Measurements from ENCODE around the gene ADAMTSL3. TPM values are rescaled to one million over a fixed set of nuclear protein-coding genes. Genes with fewer than 3 reads are reported as not detected.

ADAMTSL3 gene
- total and polyA plus RNA-seq, 7 donors = 0.60 to 40.7 (median 32.6) TPM; not detected in 1

- no peak for DNase-seq
- H3K4me3 ChIP-seq = no peak overlapping the region
- no peaks in the 10 kb centered on the region for H3K27me3 ChIP-seq
- no peaks in the 10 kb centered on the region for H3K36me3 ChIP-seq
- peaks cover 0 to 38% (median 19%) of the 10 kb centered on the region in 4 donors for H3K4me1 ChIP-seq
- no peaks in the 10 kb centered on the region for H3K9me3 ChIP-seq
- peak overlapping the region in 1 of 4 donors; percentile 2 for H3K27ac ChIP-seq
- TF ChIP-seq POLR2AphosphoS5 (IDR thresholded peaks at IDR 0.05) (no peak), EP300 (IDR thresholded peaks at IDR 0.05) (no peak), POLR2A (IDR thresholded peaks at IDR 0.05) (no peak)
- TF ChIP-seq, protein P1, sequence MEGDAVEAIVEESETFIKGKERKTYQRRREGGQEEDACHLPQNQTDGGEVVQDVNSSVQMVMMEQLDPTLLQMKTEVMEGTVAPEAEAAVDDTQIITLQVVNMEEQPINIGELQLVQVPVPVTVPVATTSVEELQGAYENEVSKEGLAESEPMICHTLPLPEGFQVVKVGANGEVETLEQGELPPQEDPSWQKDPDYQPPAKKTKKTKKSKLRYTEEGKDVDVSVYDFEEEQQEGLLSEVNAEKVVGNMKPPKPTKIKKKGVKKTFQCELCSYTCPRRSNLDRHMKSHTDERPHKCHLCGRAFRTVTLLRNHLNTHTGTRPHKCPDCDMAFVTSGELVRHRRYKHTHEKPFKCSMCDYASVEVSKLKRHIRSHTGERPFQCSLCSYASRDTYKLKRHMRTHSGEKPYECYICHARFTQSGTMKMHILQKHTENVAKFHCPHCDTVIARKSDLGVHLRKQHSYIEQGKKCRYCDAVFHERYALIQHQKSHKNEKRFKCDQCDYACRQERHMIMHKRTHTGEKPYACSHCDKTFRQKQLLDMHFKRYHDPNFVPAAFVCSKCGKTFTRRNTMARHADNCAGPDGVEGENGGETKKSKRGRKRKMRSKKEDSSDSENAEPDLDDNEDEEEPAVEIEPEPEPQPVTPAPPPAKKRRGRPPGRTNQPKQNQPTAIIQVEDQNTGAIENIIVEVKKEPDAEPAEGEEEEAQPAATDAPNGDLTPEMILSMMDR (IDR thresholded peaks at IDR 0.05) = no peak
- intact Hi-C loops (cut with DNase I) = no loop called here
- 59 to 82% methylated on average over 1 of the region's 1 CpG for WGBS, 2 donors
These were observed 212.8 kb downstream of the ADAMTSL3 start for GRCh38 chr15:83866692-83867091.

- Histone ChIP-seq H3K36me3 (no peaks in the 10 kb centered on the region), H3K4me1 (peaks cover 0 to 44% (median 24%) of the 10 kb centered on the region in 4 donors), H3K9me3 (no peaks in the 10 kb centered on the region), H3K27ac (peak overlapping the region; percentile 10 to 70 (median 37)), H3K27me3 (no peaks in the 10 kb centered on the region), H3K4me3 (no peak overlapping the region)
- TF ChIP-seq, protein P1 (IDR thresholded peaks at IDR 0.05) = no peak
- TF ChIP-seq EP300 (IDR thresholded peaks at IDR 0.05) (no peak), POLR2AphosphoS5 (IDR thresholded peaks at IDR 0.05) (no peak), POLR2A (IDR thresholded peaks at IDR 0.05) (no peak)
- no peak for DNase-seq
- intact Hi-C loops (cut with DNase I) = no loop called here
- WGBS, 2 donors = 56 to 59% methylated on average over 4 of the region's 4 CpGs
These were observed 215.4 kb downstream of the ADAMTSL3 start for GRCh38 chr15:83869341-83869740.

DNA sequence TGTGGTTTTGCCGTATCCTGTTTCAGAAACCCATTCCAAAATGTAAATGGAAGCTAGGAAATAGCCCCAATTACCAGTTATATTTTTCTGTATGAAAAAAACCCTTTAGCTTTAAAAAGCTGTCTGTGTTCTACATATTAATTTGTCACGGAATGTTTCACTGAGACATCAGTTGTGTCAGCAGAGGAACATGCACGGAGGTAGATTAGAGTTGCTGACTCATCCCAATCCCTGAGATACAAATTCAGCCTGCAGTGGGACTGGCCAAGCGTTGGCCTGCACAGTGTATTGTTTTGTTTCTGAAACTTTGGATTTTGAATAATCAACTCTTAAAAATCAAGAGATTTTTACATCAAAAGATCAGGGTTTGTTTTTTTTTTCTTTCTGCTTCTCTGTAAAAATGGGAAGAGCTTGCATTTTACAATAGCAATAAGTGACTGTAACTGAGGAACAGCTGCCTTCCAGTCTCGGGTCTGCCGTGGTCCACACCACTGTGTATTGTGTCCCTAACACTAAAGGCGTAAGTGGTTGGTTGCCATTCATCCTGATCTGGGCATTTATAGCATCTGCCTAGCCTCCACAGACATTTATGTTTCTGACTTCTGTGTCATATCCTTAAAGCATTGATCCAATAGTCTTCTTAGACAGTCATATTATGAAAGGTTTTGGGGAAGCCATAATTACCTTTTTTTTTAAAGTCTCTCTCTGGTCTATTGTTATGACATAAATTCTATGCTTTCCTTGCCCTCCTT is 218.1 kb downstream of the ADAMTSL3 start:
- peaks cover 0 to 41% (median 22%) of the 10 kb centered on the region in 4 donors for H3K4me1 ChIP-seq
- H3K27me3 ChIP-seq = no peaks in the 10 kb centered on the region
- H3K9me3 ChIP-seq = no peaks in the 10 kb centered on the region
- H3K4me3 ChIP-seq = no peak overlapping the region
- intact Hi-C loops (cut with DNase I) = no loop called here
- 59 to 68% methylated on average over 7 of the region's 7 CpGs for WGBS, 2 donors
- H3K36me3 ChIP-seq = no peaks in the 10 kb centered on the region
- TF ChIP-seq, protein P1 (IDR thresholded peaks at IDR 0.05) = no peak
- TF ChIP-seq POLR2A (IDR thresholded peaks at IDR 0.05) = no peak
- peak in 1 of 4 donors; percentile 11 for TF ChIP-seq POLR2AphosphoS5 (IDR thresholded peaks at IDR 0.05)
- DNase-seq = no peak
- peak overlapping the region in 3 of 4 donors; percentile 38 to 53 (median 51) for H3K27ac ChIP-seq

DNA sequence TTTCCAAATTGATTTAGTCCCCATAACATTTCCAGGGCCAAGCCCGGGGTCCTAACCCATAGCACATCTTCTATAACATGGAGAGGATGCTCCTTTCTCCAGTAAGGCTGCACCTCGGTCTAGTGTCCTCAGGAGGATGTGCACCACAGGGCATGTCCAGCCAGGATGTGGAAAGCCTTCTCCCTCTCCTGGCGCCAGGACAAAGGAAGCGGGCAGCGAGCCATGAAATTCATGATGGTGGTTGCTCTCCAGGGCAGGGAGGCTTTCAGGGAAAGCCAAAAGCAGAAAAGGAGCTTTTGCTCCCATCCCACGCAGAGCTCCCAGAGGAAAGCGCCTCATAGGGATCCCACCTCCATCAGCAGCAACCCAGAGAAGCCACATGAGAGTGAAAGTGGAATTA is 220.0 kb downstream of the ADAMTSL3 start:
- no peak overlapping the region for H3K4me3 ChIP-seq
- intact Hi-C loops (cut with DNase I) = no loop called here
- no peaks in the 10 kb centered on the region for H3K27me3 ChIP-seq
- H3K27ac ChIP-seq = no peak overlapping the region
- H3K9me3 ChIP-seq = no peaks in the 10 kb centered on the region
- TF ChIP-seq POLR2AphosphoS5 (IDR thresholded peaks at IDR 0.05) = no peak
- TF ChIP-seq POLR2A (IDR thresholded peaks at IDR 0.05) = no peak
- DNase-seq = no peak
- H3K4me1 ChIP-seq = peaks cover 0 to 30% (median 20%) of the 10 kb centered on the region in 4 donors
- no peaks in the 10 kb centered on the region for H3K36me3 ChIP-seq
- WGBS, 2 donors = 85 to 90% methylated on average over 7 of the region's 7 CpGs

DNA sequence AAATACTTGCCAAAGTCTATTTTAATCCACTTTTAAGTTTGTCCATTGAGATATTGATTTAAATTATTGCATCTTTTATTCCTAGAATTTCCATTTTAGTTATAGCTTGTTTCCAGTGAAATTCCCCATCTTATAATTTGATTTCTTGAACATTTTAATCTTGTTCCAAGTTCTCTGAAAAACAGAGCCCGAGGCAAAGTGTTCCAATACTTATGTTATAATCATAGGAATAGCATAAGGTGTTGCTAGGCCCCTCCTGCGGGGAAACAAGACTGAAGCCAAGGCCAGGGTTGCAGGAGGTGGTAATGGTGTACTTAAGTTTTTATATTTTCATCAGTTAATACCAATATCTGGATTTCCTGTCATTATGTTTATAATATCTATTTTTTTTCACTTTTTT is 226.6 kb downstream of the ADAMTSL3 start:
- intact Hi-C loops (cut with DNase I) = no loop called here
- Histone ChIP-seq H3K4me1 (no peaks in the 10 kb centered on the region), H3K27me3 (no peaks in the 10 kb centered on the region), H3K9me3 (no peaks in the 10 kb centered on the region), H3K4me3 (no peak overlapping the region), H3K36me3 (no peaks in the 10 kb centered on the region), H3K27ac (no peak overlapping the region)
- 70 to 86% methylated on average over 2 of the region's 2 CpGs for WGBS, 2 donors
- TF ChIP-seq, protein P1 (IDR thresholded peaks at IDR 0.05) = no peak
- TF ChIP-seq POLR2A (IDR thresholded peaks at IDR 0.05) (no peak), POLR2AphosphoS5 (IDR thresholded peaks at IDR 0.05) (no peak), EP300 (IDR thresholded peaks at IDR 0.05) (no peak)
- no peak for DNase-seq

Measured in sigmoid colon (tissue), 7 donors.